ENCODE measurements around the gene MSANTD1.

The MSANTD1 gene

GRCh38 chr4:3245676-3246075, 3.3 kb upstream of the MSANTD1 start:
- no peak overlapping the region for H3K27ac ChIP-seq (replicated peaks)
- no peak for DNase-seq (ENCODE audit: low read depth in 1 of 2, low spot score in 1 of 2)
- H3K27me3 ChIP-seq (ENCODE audit: insufficient read depth, poor library complexity, severe bottlenecking): no peaks in the 10 kb centered on the region
- no peak overlapping the region for H3K4me3 ChIP-seq (replicated peaks; ENCODE audit: insufficient read depth, low read length)
- TF ChIP-seq SPI1 (IDR thresholded peaks at IDR 0.05; ENCODE audit: borderline replicate concordance, low read depth) (no peak), CTCF (IDR thresholded peaks at IDR 0.05; ENCODE audit: insufficient read depth, low read length) (no peak), GABPA (IDR thresholded peaks at IDR 0.05; ENCODE audit: low read depth) (no peak), POLR2AphosphoS5 (IDR thresholded peaks at IDR 0.05; ENCODE audit: low read depth) (no peak)
- TF ChIP-seq, protein P1, sequence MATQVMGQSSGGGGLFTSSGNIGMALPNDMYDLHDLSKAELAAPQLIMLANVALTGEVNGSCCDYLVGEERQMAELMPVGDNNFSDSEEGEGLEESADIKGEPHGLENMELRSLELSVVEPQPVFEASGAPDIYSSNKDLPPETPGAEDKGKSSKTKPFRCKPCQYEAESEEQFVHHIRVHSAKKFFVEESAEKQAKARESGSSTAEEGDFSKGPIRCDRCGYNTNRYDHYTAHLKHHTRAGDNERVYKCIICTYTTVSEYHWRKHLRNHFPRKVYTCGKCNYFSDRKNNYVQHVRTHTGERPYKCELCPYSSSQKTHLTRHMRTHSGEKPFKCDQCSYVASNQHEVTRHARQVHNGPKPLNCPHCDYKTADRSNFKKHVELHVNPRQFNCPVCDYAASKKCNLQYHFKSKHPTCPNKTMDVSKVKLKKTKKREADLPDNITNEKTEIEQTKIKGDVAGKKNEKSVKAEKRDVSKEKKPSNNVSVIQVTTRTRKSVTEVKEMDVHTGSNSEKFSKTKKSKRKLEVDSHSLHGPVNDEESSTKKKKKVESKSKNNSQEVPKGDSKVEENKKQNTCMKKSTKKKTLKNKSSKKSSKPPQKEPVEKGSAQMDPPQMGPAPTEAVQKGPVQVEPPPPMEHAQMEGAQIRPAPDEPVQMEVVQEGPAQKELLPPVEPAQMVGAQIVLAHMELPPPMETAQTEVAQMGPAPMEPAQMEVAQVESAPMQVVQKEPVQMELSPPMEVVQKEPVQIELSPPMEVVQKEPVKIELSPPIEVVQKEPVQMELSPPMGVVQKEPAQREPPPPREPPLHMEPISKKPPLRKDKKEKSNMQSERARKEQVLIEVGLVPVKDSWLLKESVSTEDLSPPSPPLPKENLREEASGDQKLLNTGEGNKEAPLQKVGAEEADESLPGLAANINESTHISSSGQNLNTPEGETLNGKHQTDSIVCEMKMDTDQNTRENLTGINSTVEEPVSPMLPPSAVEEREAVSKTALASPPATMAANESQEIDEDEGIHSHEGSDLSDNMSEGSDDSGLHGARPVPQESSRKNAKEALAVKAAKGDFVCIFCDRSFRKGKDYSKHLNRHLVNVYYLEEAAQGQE (IDR thresholded peaks at IDR 0.05; ENCODE audit: insufficient replicate concordance, low read depth): no peak

DNA sequence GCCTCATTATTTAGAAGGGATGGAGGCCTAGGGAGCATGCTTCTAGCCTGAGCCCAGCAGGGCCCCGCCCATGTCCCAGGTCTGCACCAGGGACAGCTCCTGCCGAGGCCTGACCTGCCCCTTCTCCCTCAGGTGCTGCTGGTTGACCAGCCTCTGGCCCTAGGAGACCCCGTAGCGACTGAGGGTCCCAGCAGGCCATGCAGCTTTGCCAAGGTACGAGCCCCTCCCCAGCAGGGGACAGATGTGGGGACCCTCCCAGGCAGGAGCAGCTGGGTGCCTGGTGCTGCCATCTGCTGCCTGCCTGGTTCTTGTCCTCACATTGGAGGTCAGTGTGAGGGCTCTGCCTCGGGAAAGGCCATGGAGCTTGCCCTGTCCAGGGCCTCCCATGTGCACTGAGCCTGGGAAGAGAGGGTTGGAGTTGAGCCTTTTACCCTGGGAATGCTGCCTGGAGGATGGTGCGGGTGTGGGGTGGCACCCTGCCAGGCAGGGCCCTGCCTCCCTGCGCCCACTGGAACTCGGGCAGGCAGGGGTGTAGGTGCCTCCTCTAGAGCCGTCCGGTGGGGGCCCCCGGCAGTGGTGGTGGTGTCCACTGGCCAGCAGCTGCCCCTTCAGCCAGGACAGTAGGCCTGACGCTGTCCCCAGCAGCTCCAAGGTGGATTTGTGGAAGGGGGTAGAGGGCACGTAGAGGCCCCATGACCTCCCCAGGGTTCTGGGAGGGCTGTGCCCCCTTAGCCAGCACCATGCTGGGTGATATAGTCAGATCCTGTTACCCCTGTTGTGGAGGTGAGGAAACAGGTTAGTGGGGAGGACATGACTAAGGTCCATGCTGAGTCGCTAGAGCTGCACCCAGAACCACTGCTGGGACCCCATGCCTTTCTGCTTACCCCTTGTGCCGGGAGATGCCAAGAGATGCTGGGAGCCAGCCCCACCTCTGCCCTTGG, 2.2 kb upstream of the MSANTD1 start:
- DNase-seq (ENCODE audit: low read depth in 1 of 2, low spot score in 1 of 2): no peak
- no peaks in the 10 kb centered on the region for H3K27me3 ChIP-seq (ENCODE audit: insufficient read depth, poor library complexity, severe bottlenecking)
- no peak for TF ChIP-seq CTCF (IDR thresholded peaks at IDR 0.05; ENCODE audit: insufficient read depth, low read length)
- TF ChIP-seq, protein P1 (IDR thresholded peaks at IDR 0.05; ENCODE audit: insufficient replicate concordance, low read depth): peak; percentile 73
- H3K27ac ChIP-seq (replicated peaks): no peak overlapping the region
- no peak overlapping the region for H3K4me3 ChIP-seq (replicated peaks; ENCODE audit: insufficient read depth, low read length)

GRCh38 chr4:3247399-3248177, 1.4 kb upstream of the MSANTD1 start:
- Histone ChIP-seq H3K4me3 (replicated peaks; ENCODE audit: insufficient read depth, low read length) (no peak overlapping the region), H3K27ac (replicated peaks) (no peak overlapping the region)

More at GRCh38 chr4:3247399-3248177, 1.4 kb upstream of the MSANTD1 start:
- TF ChIP-seq CTCF (IDR thresholded peaks at IDR 0.05; ENCODE audit: insufficient read depth, low read length) (no peak), POLR2AphosphoS5 (IDR thresholded peaks at IDR 0.05; ENCODE audit: low read depth) (no peak), GABPA (IDR thresholded peaks at IDR 0.05; ENCODE audit: low read depth) (no peak), SPI1 (IDR thresholded peaks at IDR 0.05; ENCODE audit: borderline replicate concordance, low read depth) (no peak)
- TF ChIP-seq, protein P1 (IDR thresholded peaks at IDR 0.05; ENCODE audit: insufficient replicate concordance, low read depth): no peak
- no peak for DNase-seq (ENCODE audit: low read depth in 1 of 2, low spot score in 1 of 2)
- H3K27me3 ChIP-seq (ENCODE audit: insufficient read depth, poor library complexity, severe bottlenecking): no peaks in the 10 kb centered on the region

All from HL-60 (cell line).